Measurements from ENCODE around the gene MAN1A1.

- TF ChIP-seq, protein P1, sequence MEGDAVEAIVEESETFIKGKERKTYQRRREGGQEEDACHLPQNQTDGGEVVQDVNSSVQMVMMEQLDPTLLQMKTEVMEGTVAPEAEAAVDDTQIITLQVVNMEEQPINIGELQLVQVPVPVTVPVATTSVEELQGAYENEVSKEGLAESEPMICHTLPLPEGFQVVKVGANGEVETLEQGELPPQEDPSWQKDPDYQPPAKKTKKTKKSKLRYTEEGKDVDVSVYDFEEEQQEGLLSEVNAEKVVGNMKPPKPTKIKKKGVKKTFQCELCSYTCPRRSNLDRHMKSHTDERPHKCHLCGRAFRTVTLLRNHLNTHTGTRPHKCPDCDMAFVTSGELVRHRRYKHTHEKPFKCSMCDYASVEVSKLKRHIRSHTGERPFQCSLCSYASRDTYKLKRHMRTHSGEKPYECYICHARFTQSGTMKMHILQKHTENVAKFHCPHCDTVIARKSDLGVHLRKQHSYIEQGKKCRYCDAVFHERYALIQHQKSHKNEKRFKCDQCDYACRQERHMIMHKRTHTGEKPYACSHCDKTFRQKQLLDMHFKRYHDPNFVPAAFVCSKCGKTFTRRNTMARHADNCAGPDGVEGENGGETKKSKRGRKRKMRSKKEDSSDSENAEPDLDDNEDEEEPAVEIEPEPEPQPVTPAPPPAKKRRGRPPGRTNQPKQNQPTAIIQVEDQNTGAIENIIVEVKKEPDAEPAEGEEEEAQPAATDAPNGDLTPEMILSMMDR (IDR thresholded peaks at IDR 0.05; ENCODE audit: low read length): no peak
- no peak for TF ChIP-seq EZH2 (optimal IDR thresholded peaks at IDR 0.05; ENCODE audit: low read depth, low read length)
These were observed 34.9 kb upstream of the MAN1A1 start for GRCh38 chr6:119384444-119384843.

Data from MM.1S (cell line).